ENCODE data around the gene ACSF2. TPM values are rescaled to one million over a fixed set of nuclear protein-coding genes. Genes with fewer than 3 reads are reported as not detected.

ACSF2 gene
- total RNA-seq, 1 donor, result 18.1 TPM

GRCh38 chr17:50517504-50518383, 91.7 kb downstream of the ACSF2 start:
- H3K4me3 ChIP-seq (ENCODE audit: low read depth, low read length), result no peak overlapping the region
- DNase-seq (ENCODE audit: low read depth), result no peak
- TF ChIP-seq CTCF (IDR thresholded peaks at IDR 0.05; ENCODE audit: insufficient read depth, low read depth, low read length), result no peak

- H3K4me3 ChIP-seq (ENCODE audit: low read depth, low read length), result no peak overlapping the region
- peak; percentile 32 for DNase-seq (ENCODE audit: low read depth)
- TF ChIP-seq CTCF (IDR thresholded peaks at IDR 0.05; ENCODE audit: insufficient read depth, low read depth, low read length), result no peak
Observed at GRCh38 chr17:50518384-50519023, 92.5 kb downstream of the ACSF2 start.

GRCh38 chr17:50519141-50519834, 93.3 kb downstream of the ACSF2 start:
- H3K4me3 ChIP-seq (ENCODE audit: low read depth, low read length), result no peak overlapping the region
- no peak for TF ChIP-seq CTCF (IDR thresholded peaks at IDR 0.05; ENCODE audit: insufficient read depth, low read depth, low read length)
- DNase-seq (ENCODE audit: low read depth), result no peak

GRCh38 chr17:50520483-50520882, 94.5 kb downstream of the ACSF2 start:
- no peak for DNase-seq (ENCODE audit: low read depth)
- no peak overlapping the region for H3K4me3 ChIP-seq (ENCODE audit: low read depth, low read length)
- TF ChIP-seq CTCF (IDR thresholded peaks at IDR 0.05; ENCODE audit: insufficient read depth, low read depth, low read length), result no peak

GRCh38 chr17:50521514-50521913, 95.5 kb downstream of the ACSF2 start:
- TF ChIP-seq CTCF (IDR thresholded peaks at IDR 0.05; ENCODE audit: insufficient read depth, low read depth, low read length), result no peak
- no peak for DNase-seq (ENCODE audit: low read depth)
- H3K4me3 ChIP-seq (ENCODE audit: low read depth, low read length), result no peak overlapping the region

- no peak for TF ChIP-seq CTCF (IDR thresholded peaks at IDR 0.05; ENCODE audit: insufficient read depth, low read depth, low read length)
- no peak overlapping the region for H3K4me3 ChIP-seq (ENCODE audit: low read depth, low read length)
- DNase-seq (ENCODE audit: low read depth), result no peak
Observed at GRCh38 chr17:50522766-50523165, 96.7 kb downstream of the ACSF2 start.

All from fibroblast of villous mesenchyme (primary cell).